ENCODE measurements around the gene DDX49.
A peak's percentile ranks its signal among the peaks of the same experiment; 100 is the strongest.
"Not testable (repeated sequence)": the region's sequence is repeated elsewhere in the genome, so short reads cannot be mapped to it uniquely, and the experiment has no call there.

Gene DDX49

DNA sequence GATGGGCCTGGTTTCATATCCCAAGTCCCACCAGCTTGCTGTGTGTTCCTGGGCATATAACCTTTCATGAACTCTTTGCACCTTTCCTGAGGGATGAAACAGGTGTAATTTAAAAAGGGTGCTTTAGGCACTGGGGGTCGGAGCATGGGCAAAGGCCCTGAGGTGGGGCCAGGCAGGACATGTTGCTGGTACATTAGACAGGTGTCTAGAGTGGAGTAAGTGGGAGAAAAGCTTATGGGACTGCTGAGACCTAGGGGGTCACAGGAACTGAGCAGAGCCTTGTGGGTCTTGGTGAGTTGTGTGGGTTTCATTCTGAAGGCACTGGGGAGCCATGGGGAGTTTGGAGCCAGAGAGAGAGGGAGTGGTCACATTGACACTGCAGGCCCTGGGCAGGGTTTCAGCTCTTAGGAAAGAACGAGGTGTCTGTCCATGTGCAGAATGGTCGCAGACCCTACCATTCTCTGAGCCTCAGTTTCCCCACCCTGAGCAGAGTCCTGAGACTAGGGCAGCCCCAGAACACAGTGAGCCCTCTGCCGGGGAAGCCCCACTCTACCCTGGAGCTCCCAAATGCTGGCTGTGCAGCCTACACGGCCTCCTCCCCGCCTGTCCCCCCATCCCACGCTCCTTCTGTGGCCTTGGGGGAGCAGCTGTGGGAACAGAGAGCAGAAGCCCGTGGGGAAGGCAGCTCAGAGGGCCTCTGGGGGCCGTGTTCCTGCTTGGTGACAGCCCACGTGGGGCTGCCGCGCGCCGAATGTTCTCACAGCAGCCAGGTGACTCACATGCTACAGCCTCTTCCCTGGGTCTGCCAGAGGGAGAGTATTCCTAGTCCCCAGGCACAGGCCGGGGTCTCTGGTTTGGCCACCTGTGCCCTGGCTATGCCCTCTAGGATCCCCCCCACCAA, 28.8 kb downstream of the DDX49 start:
- peaks cover 0 to 7% of the 10 kb centered on the region in 2 donors for H3K27me3 Mint-ChIP-seq
- ATAC-seq (replicated peaks) (no peak), DNase-seq (no peak)
- H3K27ac Mint-ChIP-seq: peak overlapping the region in 1 of 2 donors; percentile 71
- peak overlapping the region in 1 of 2 donors; percentile 54 for H3K4me3 Mint-ChIP-seq
- H3K36me3 Mint-ChIP-seq (ENCODE audit: insufficient read depth): peaks cover 3% of the 10 kb centered on the region
- peaks cover 0 to 9% of the 10 kb centered on the region in 2 donors for H3K4me1 Mint-ChIP-seq (ENCODE audit: low read depth in 2 of 2)
- H3K9me3 Mint-ChIP-seq: no peaks in the 10 kb centered on the region

DNA sequence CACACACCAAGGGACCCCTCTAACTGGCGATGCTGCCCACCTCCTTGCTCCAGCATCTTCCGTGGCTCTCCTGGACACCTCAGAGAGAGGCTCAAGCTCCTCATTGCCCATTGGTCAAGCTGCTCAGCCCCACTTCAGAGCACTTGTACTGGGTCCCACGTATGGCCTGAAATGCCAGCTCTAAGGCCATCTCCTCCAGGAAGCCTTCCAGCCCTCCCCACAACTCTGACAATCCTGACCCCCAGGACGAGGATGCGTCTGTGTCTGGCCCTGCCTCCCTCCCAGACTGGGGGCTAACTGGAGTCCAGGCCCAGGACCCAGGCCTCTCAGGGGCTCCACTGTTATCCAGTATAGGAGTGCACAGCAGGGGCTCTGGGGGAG, 29.5 kb downstream of the DDX49 start:
- no peak for ATAC-seq (replicated peaks)
- Mint-ChIP-seq H3K27ac (peak overlapping the region in 1 of 2 donors; percentile 44), H3K9me3 (no peaks in the 10 kb centered on the region), H3K36me3 (ENCODE audit: insufficient read depth) (peaks cover 3% of the 10 kb centered on the region), H3K4me1 (ENCODE audit: low read depth in 2 of 2) (peaks cover 0 to 9% of the 10 kb centered on the region in 2 donors), H3K4me3 (no peak overlapping the region), H3K27me3 (peaks cover 0 to 6% of the 10 kb centered on the region in 2 donors)
- DNase-seq: no peak

DNA sequence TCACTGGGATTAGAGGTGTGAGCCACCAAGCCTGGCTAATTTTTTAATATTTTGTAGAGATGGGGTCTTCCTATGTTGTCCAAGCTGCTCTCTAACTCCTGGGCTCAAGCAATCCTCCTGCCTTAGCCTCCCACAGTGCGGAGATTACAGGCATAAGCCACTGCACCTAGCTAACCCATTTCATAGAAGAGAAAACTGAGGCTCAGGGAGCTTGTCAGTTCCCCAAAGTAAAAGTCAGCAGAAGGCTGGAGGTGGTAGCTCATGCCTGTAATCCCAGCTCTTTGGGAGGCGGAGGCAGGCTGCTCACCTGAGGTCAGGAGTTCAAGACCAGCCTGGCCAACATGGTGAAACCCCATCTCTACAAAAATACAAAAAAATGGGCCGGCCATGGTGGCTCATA, 30.3 kb downstream of the DDX49 start:
- Mint-ChIP-seq H3K9me3 (peaks cover under 1 to 3% of the 10 kb centered on the region in 2 donors), H3K36me3 (ENCODE audit: insufficient read depth) (peaks cover 3% of the 10 kb centered on the region), H3K27ac (no peak overlapping the region), H3K27me3 (peaks cover 0 to 6% of the 10 kb centered on the region in 2 donors), H3K4me1 (ENCODE audit: low read depth in 2 of 2) (peaks cover 0 to 9% of the 10 kb centered on the region in 2 donors), H3K4me3 (no peak overlapping the region)
- ATAC-seq (replicated peaks) (no peak), DNase-seq (no peak)

DNA sequence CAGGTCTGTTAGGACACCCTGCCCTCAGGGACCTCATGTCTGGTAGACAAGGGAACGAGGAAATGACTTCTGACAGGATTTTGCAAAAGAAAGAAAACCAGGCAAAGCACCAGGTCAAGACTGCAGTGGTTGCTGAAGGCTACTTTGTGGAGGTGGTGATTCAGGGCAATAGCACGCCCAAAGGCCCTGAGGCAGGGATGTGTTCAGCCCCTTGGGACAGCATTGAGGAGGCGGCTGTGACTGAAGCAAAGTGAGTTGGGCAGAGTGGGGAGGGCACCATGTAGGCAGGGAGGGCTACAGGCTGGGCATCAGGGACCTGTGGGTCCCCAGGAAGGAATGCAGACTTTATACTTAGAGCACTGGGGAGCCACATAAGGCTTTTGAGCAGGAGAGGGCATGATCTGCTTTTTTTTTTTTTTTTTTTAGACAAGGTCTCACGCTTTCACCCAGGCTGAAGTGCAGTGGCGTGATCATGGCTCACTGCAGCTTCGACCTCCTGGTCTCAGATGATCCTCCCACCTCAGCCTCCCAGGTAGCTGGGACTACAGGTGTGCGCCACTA, 32.3 kb downstream of the DDX49 start:
- Mint-ChIP-seq H3K27me3 (peaks cover 0 to 1% of the 10 kb centered on the region in 2 donors), H3K4me3 (no peak overlapping the region), H3K27ac (peak overlapping the region in 1 of 2 donors; percentile 71), H3K4me1 (ENCODE audit: low read depth in 2 of 2) (peaks cover 0 to 9% of the 10 kb centered on the region in 2 donors), H3K9me3 (peaks cover 2 to 8% of the 10 kb centered on the region in 2 donors), H3K36me3 (ENCODE audit: insufficient read depth) (peaks cover 3% of the 10 kb centered on the region)
- ATAC-seq (replicated peaks): no peak
- DNase-seq: no peak

DNA sequence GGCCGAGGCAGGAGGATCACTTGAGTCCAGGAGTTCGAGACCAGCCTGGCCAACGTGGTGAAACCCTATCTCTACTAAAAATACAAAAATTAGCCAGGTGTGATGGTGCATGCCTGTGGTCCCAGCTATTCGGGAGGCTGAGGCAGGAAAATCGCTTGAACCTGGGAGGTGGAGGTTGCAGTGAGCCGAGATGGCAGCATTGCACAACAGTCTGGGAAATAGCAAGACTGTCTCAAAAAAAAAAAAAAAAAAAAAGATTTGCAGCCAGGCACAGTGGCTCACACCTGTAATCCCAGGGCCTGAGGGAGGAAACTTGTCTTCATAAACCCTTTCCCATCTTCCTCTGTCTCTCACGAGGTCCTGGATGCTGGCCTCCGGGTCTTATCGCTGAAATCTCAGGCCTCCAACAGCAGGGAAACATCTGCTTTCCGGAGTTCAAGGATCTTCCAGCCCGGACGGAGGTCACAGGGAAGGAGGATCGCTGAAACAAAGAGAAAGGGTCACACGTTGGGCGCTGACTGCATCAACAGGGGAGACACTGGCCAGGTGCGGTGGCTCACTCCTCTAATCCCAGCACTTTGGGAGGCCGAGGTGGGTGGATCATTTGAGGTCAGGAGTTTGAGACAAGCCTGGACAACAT, 33.0 kb downstream of the DDX49 start:
- H3K36me3 Mint-ChIP-seq (ENCODE audit: insufficient read depth); H3K27me3 Mint-ChIP-seq; DNase-seq; H3K9me3 Mint-ChIP-seq; ATAC-seq (replicated peaks); H3K4me3 Mint-ChIP-seq; H3K4me1 Mint-ChIP-seq (ENCODE audit: low read depth in 2 of 2): not testable (repeated sequence)
- peak overlapping the region in 1 of 2 donors; percentile 44 for H3K27ac Mint-ChIP-seq

DNA sequence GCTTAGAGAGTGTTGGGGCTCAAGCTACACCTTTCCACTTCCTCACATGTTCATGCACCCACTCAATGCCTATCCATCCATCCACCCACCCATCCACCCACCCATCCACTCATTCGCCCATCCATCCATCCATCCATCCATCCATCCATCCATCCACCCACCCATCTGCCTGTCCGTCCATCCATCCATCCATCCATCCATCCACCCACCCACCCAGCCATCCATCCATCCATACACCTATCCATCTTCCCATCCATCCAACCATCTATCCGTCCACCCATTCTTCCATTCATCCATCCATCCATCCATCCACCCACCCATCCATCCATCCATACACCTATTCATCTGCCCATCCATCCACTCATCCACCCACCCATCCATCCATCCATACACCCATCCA, 34.6 kb downstream of the DDX49 start:
- Mint-ChIP-seq H3K27ac (no peak overlapping the region), H3K4me3 (no peak overlapping the region), H3K36me3 (ENCODE audit: insufficient read depth) (peaks cover 3% of the 10 kb centered on the region), H3K27me3 (no peaks in the 10 kb centered on the region), H3K9me3 (peaks cover 2 to 8% of the 10 kb centered on the region in 2 donors), H3K4me1 (ENCODE audit: low read depth in 2 of 2) (peaks cover 0 to 1% of the 10 kb centered on the region in 2 donors)
- no peak for ATAC-seq (replicated peaks)
- DNase-seq: no peak

DNA sequence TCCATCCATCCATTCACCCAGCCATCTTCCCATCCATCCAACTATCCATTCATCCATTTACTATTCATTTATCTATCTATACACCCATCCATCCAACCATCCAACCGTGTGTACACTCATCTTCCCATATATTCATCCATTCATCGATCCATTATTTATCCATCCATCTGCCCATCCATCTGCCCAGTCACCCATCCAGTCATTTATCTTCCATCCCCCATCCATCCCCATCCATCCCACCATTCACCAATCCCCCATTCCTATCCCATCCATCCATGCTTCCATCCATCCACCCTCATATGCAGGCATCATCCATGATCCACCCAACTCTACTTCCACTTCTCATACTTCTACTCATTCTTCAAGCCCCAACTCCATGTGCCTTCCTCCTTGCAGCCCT, 35.5 kb downstream of the DDX49 start:
- peaks cover 2 to 8% of the 10 kb centered on the region in 2 donors for H3K9me3 Mint-ChIP-seq
- ATAC-seq (replicated peaks): no peak
- no peak for DNase-seq
- no peaks in the 10 kb centered on the region for H3K27me3 Mint-ChIP-seq
- H3K4me1 Mint-ChIP-seq (ENCODE audit: low read depth in 2 of 2): no peaks in the 10 kb centered on the region
- H3K36me3 Mint-ChIP-seq (ENCODE audit: insufficient read depth): no peaks in the 10 kb centered on the region
- H3K27ac Mint-ChIP-seq: no peak overlapping the region
- no peak overlapping the region for H3K4me3 Mint-ChIP-seq

DNA sequence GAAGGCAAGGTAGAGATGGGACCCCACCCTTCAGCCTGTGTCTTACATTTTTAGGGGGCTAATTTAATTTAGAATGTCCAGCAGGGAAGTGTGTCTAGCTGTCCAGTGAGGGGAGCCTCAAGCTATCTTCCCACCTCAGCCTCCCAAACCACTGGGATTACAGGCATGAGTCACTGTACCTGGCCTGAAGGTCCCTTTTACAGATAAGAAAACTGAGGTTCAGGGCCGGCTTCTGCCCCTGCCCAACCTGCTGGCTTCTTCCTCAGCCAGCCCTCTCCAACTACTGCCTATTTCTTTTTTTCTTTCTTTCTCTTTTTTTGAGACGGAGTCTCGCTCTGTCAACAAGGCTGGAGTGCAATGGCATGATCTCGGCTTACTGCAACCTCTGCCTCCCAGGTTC, 40.9 kb downstream of the DDX49 start:
- Mint-ChIP-seq H3K4me3 (no peak overlapping the region), H3K4me1 (ENCODE audit: low read depth in 2 of 2) (peaks cover 6 to 10% of the 10 kb centered on the region in 2 donors), H3K36me3 (ENCODE audit: insufficient read depth) (no peaks in the 10 kb centered on the region), H3K9me3 (no peaks in the 10 kb centered on the region), H3K27ac (no peak overlapping the region), H3K27me3 (peaks cover 15 to 29% of the 10 kb centered on the region in 2 donors)
- DNase-seq (no peak), ATAC-seq (replicated peaks) (no peak)

DNA sequence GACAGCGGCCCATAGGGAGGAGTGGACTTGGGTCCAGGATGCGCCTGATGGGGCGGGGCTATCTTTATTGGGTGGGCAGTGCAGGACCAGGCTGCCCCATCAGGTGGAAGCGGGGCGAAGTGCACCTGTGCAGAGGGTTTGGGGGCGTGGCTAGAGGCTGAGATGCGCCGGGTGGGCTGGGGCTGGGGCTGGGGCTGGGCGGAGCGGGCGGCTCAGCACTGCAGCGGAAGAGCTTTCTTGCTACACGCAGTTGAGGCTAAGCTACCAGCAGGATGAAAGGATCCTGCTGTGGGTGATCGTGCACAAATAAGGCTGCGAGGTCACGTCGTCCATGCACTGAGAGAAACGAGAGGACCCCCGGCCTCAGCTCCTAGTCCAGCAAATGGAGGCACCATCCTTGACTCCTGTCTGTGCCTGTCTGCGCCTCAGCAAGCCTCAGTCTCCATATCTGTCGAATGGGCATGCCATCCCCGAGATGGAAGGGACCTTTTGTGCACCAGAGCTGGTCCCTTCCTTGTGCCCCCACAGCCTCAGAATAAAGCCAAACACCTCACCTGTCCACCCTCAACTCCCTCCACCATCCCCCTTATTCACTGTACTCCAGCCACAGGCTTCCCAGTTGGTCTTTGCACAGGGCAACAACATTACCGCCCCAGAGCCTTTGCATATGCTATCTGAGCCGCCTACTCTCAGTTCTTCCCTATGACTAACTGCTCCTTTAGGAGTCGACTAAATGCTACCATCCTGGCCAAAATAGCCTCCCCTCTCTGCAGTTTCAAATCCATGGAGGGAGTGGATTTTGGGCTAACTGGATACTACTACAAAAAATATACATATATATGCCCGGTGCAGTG, 42.5 kb downstream of the DDX49 start:
- Mint-ChIP-seq H3K9me3 (no peaks in the 10 kb centered on the region), H3K4me3 (peak overlapping the region in 1 of 2 donors; percentile 43), H3K27me3 (peaks cover 20 to 39% of the 10 kb centered on the region in 2 donors), H3K4me1 (ENCODE audit: low read depth in 2 of 2) (peaks cover 6 to 10% of the 10 kb centered on the region in 2 donors), H3K27ac (no peak overlapping the region), H3K36me3 (ENCODE audit: insufficient read depth) (peaks cover 4% of the 10 kb centered on the region)
- peak; percentile 47 for ATAC-seq (replicated peaks)
- no peak for DNase-seq

DNA sequence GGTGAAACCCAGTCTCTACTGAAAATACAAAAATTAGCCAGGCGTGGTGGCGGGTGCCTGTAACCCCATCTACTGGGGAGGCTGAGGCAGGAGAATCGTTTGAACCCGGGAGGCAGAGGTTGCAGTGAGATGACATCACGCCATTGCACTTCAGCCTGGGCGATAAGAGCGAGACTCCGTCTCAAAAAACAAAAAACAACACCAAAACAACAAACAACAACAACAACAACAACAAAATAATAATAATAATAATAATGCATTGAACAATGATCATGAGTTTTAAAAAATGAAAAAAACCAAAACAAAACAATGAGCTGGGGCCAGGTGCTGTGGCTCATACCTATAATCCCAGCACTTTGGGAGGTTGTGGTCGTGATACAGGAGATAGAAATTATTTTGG, 44.6 kb downstream of the DDX49 start:
- no peaks in the 10 kb centered on the region for H3K9me3 Mint-ChIP-seq
- ATAC-seq (replicated peaks): no peak
- peaks cover 6 to 10% of the 10 kb centered on the region in 2 donors for H3K4me1 Mint-ChIP-seq (ENCODE audit: low read depth in 2 of 2)
- H3K27ac Mint-ChIP-seq: no peak overlapping the region
- H3K27me3 Mint-ChIP-seq: peaks cover 20 to 48% of the 10 kb centered on the region in 2 donors
- H3K36me3 Mint-ChIP-seq (ENCODE audit: insufficient read depth): peaks cover 4% of the 10 kb centered on the region
- no peak for DNase-seq
- no peak overlapping the region for H3K4me3 Mint-ChIP-seq

DNA sequence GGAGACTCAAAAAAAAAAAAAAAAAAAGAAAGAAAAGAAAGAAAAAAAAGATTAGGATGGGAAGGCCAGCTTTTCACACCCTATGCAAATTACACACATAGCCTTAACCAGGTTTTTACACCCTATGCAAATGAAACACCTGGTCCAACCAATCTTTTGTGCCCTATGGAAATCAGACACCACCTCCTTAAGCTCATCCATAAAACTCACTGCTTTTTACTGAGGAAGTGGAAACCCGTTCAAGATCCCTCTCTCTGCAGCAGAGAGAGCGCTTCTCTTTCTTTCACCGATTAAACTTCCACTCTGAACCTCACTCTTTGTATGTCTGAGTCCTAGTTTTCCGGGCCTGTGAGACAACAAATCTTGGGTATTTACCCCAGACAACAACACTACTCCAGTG, 46.8 kb downstream of the DDX49 start:
- Mint-ChIP-seq H3K27ac (no peak overlapping the region), H3K36me3 (ENCODE audit: insufficient read depth) (peaks cover 4% of the 10 kb centered on the region), H3K4me1 (ENCODE audit: low read depth in 2 of 2) (peaks cover 3 to 10% of the 10 kb centered on the region in 2 donors), H3K27me3 (peaks cover 18 to 57% of the 10 kb centered on the region in 2 donors), H3K9me3 (no peaks in the 10 kb centered on the region), H3K4me3 (no peak overlapping the region)
- DNase-seq (no peak), ATAC-seq (replicated peaks) (no peak)

DNA sequence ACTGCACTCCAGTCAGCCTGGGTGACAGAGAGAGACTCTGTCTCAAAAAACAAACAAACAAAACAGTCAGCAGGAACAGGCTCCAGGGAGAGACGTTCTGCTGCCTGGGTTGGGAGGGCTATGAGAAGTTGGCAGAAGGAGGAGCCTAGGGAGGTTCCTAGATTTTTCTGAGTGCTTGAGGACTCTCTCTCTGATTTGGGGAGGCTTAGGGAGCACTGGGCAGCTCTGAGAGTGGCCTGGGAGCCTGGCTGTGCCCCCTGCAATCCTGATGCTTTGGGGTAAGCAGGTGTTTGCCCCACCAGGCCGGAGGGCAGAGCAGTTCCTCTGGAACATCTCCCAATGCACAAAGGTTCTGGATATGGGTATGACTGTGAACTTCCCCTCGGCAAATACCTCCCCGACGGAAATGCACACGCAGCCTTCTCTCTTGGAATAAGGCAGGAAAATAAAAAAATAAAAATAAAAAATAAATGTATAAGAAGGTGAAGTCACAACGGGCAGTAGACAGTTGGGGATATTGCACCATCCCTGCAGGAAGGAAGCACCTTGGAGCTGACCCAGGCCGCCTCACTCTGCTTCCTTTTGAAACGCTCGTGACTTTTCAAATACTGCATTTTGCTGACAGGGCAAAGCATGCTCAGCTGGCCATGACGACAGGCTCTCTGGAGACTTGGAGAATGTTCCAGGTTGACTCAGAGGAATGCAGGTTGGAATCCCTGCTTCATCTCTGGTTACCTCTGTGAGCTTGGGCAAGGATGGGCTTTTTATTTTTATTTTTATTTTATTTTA, 48.0 kb downstream of the DDX49 start:
- H3K4me3 Mint-ChIP-seq: no peak overlapping the region
- no peaks in the 10 kb centered on the region for H3K9me3 Mint-ChIP-seq
- ATAC-seq (replicated peaks) (no peak), DNase-seq (no peak)
- peaks cover 5 to 46% of the 10 kb centered on the region in 2 donors for H3K27me3 Mint-ChIP-seq
- H3K27ac Mint-ChIP-seq: no peak overlapping the region
- H3K4me1 Mint-ChIP-seq (ENCODE audit: low read depth in 2 of 2): no peaks in the 10 kb centered on the region
- peaks cover 4% of the 10 kb centered on the region for H3K36me3 Mint-ChIP-seq (ENCODE audit: insufficient read depth)

All from effector memory CD8-positive, alpha-beta T cell (primary cell).